HG03520 (cell line): ENCODE data around the gene GALNT17.

Source experiments
- ATAC-seq: cut with Tn5 transposase; IDR thresholded peaks from one replicate; pipeline ENCODE4 v1.9.1; 2021; ENCODE audit warnings: mild to moderate bottlenecking, moderate library complexity; ENCODE audit not compliant: unreplicated experiment

The GALNT17 gene

DNA sequence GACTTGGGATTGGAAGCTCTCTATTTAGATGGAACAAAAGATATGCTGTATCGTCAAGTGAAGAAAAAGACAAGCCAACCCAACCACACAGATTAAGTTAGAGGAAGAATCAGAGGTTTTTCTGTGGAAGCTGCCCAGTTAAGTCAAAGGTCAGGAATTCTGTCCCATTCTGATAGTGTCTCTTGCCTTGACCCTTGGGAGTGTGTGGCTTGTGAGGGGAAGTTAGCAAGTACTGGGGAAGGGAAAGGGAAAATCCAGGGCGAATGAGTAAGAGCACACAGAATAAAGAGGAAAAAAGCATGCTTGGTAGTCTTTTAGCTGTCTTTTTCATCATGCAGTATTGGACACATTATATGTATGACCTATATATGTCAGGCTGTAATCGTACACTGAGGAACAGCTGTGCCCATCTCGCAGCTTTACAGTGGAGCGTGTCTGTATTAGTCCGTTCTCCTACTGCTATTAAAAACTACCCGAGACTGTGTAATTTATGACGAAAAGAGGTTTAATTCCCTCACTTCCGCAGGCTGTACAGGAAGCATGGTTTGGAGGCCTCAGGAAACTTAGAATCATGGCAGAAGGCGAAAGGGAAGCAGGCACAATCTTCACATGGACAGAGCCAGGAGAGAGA is 197.2 kb downstream of the GALNT17 start:
- no peak for ATAC-seq

DNA sequence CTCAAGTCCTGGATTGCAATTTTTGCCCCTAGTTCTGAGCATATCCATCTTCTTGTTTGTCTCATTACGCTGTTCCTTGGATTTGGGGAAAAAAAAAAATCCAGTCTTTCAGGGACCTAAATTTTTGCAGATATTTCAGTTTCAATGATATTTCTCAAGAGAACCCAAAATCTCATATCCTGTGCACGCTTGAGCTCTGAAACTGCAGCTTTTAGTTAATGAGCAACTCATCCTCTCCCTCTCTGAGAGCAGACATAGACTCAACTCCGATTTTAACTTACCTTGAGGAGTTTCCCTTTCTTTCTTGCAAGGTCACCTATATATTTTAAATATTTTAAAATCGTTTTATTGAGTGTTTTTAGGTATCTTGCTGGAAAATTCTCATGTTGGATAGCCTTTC is 200.3 kb downstream of the GALNT17 start:
- ATAC-seq: no peak

DNA sequence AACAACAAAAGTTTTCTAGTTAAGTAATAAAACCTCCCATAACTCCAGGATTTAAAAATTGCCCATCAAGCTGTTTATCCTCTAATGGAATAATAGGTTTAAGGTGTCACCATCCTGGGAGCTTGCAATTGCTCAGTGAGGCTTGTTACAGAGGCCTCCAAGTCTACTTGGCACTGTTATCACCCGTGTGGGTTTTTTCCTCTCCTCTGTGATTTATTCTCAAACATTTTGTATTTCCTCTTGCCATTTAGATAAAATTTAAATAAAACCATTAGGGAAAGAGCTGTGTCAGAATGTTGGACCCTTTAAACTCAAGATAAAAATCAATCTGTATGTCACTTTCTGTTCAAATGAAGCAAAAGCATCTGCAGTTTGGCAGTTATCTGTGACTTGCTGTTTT is 202.6 kb downstream of the GALNT17 start:
- no peak for ATAC-seq

DNA sequence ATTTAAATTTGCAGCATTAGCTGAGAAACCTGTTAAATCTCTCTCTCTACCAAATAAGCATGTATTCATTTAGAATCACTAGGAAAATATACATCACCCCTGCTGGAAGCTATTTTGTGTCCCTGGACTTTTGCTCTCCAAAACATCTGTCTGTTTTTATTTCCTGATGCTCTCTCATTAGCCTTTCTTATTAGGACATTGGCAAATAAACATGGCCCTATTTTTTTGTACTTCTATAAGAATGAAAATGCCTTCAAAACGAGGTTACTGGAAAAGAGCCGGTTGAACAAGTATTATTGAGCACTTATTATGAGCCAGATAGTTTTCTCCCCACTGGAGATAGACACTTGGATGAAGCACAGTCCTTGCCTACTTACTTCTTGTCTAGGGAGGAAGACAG is 206.9 kb downstream of the GALNT17 start:
- no peak for ATAC-seq

DNA sequence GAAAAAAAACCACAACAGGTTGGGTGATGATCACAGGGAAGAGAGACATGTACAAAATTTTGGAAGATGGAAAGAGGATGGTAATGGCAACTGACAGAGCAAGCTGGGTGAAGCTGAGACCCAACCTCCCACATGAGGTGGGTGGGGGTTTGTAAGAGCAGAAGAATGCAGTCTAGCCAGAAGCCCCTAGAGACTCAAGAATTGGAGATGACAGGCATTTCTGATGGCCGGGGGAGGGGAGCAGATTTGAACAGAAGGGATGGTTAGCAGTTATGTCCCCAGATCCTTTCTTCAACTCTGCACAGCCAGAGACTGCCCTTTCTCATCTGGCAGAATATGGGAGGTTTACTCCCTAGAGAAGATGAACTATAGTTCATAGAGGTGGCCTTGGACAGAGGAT is 208.0 kb downstream of the GALNT17 start:
- no peak for ATAC-seq

DNA sequence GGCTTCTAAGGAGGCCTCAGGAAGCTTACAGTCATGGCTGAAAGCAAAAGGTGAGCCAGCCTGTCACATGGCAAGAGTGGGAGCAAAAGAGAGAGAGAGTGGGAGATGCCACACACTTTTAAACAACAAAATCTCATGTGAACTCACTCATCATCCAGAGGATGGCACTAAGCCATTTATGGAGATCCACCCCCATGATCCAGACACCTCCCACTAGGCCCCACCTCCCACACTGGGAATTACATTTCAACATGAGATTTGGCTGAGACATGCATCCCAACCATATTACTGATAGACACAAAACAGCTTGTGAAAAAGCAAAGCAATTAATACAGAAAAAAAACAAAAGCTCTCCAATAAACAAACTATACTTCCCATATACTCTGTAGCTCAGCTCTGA is 210.3 kb downstream of the GALNT17 start:
- ATAC-seq: no peak

DNA sequence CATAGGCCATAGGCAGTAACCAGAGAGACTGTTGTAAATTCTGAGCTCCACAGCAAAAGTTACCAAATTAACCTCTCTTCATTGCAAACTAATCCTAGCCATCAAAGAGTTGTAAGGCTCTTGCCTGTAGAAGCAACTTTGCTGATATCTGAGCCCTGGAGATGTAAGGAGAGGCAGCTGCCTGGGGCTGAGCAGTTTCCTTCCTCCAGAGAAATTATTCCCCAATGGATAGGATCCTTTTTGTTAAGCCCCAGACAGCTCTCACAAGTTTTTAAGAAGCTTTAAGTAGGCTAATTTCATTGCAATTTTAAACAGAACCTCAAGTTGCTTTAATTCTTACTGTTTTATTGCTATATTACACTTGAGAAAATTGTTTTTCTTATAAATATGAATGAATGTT is 211.1 kb downstream of the GALNT17 start:
- no peak for ATAC-seq

DNA sequence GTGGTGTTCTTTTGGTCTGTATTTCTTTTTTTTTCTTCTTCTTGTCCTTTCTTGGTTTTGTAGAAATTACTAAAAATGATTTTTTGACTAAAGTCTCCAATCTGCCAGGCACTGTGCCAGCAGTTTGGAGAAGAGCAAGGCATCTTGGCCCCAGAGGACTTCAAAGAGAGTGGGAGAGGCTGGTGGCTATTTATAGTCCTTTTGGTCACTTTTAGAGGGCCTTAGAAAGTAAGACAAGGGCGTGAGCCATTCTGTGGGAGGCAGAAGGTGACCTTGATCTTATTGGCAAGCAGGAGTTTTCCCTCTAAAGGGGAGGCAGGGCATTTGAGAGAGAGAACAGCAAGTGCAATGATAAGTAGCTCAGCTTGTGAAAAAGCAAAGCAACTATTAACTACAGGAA is 211.9 kb downstream of the GALNT17 start:
- ATAC-seq: no peak

DNA sequence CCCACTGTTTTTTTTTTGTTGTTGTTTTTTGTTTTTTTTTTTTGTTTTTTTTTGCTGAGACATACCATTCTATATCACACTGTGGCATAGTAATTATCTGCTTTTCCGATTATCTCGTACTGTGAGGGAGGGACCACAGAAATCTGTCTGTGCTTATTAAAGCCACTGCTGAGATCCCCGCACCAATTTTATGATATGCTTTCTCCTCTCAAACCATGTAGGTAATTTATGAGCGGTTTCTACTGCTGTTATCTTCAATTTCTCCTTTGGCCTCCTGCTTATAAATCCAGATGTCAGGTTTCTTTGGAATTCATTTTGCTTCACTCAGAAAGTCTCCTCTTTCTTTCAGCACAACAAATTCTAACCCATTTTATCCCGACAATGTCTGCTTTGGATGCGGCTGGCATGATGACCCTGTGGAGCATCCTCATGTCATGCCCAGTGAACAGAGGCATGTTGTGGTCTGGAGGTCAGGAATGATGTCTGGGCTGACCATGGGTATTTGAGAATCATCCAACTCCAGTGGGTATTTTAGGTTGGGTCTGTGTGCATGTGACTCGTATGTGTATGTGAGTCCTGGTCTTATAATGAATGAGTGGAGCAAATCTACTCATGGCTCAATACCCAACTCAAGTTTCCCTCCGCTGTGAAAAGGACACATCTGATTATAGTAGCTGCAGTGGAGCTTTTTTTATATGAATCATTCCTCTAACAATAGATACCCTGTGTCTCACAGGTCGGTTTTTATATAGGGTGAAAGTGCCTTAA is 213.4 kb downstream of the GALNT17 start:
- ATAC-seq: no peak

DNA sequence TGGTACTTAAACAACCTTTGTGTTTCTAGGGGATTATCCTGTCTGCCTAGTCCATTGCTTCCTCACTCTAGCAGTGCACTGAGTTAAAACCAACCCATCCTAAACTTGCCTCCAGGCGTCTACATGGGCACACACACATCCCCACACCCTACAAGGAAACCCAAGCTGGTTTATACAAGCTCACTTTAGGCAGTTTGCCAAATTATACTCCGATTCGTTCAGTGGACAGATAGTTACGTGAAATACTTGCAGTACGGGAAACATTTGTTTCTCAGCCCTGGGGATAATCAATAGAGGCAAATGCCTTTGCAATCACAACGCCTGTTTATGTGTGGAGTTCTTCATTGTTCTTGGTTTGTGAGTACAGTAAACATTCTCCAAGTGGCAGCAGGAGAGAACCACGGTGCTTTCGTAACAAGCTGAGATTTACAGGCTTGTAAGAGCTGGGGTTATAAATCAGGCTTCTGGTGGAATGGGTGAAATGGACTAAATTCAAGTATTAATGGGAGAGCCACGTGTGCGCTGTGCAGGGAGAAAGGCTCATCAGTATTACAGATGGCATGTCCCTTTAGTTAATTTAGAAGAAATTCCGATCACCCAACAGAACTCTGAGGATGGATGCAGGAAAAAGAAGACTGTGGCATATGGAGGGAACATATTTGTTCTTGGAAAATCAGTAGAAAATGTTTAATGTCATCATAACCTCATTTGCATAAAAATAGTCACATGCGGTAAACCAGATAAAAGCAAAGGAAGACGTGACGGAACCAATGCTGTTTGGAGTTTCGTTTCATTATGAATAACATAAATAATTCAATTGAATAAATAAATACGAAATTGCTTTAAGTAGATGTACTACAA is 217.1 kb downstream of the GALNT17 start:
- no peak for ATAC-seq

DNA sequence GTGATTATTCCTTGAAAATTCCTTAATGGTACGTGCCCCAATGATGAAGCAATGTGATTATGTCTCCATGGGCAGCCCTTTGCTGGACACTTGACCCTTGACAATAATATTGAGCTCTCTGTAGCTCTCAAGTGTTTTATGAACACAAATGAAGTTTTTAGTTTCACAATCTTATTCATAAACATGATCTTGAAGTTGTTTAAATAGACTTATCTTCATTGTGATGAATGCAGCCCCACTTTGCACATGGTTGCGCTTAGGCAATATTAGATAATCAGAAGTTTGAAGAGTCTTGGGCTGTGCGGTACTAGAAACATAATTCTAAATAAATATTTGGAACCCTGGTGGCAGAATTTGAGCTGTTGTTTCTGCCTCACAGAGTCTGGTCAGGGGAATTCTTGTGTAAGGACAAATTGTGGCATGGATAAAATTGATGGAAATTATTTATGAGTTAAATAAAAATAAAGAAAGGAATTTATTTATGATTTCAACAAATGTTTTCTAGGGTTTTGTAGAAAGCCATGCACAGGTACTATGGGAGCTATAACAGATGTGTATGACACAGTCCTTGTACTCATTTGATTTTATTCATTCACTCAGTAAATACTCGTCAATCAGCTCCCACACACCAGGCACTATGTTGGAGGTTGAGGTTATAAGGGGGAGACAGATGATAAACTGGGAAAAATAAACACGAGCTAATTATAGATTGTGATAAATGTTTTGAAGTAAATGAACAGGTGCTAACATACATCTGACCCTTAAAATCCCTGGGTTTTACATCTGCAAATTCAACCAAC is 217.9 kb downstream of the GALNT17 start:
- no peak for ATAC-seq

DNA sequence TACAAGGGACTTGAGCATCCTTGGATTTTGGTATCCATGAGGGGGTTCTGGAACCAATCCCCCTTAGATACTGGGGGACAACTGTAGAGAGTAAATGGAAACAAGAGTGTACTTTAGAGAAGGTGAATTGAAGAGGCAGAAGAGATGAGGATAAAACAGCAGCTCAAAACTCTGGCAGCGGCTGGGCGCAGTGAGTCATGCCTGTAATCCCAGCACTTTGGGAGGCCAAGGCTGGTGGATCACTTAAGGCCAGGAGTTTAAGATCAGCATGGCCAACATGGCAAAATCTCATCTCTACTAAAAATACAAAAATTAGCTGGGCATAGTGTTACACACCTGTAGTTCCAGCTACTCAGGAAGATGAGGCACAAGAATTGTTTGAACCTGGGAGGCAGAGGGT is 218.7 kb downstream of the GALNT17 start:
- no peak for ATAC-seq

DNA sequence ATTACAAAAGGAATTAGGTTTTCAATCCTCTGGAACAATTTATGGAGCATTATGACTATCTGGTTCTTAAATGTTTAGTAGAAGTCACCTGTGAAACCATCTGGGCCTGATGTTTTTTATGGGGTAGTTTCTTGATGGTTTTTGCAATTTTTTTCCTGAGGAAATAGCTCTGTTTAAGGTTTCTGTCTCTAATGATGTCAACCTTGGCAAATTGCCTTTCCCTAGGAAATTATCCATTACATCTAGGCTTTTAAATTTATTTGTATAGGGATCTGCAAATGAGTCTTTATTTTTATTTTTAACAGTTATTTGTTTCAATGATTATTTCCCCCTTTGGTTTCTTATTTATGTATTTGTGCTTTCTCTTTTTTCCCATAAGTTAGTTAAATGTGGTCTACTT is 222.8 kb downstream of the GALNT17 start:
- ATAC-seq: no peak

DNA sequence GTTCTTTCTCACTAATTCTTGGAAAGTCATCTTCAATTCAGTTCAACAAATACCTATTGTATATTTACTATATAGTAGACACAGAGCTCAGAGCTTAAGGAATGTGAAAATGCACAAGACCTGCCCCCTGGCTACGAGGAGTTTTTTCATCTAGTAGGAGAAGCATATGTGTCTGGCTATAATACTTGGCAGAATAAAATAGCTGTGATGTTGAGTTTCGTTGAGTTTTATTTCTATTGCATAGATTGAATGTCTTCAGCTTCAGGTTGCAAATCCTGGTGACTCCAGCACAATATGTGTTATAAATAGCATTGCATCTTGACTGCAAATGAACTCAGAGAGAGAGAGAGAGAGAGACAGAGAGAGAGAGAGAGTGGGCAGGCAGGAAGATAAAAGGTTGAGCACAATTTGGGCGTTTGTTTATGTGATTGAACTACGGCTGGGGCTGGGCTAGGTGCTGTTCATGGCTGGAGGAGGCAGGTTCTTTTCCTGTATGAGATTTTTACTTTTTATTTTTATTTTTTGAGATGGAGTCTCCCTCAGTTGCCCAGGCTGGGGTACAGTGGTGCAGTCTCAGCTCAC is 229.6 kb downstream of the GALNT17 start:
- no peak for ATAC-seq

DNA sequence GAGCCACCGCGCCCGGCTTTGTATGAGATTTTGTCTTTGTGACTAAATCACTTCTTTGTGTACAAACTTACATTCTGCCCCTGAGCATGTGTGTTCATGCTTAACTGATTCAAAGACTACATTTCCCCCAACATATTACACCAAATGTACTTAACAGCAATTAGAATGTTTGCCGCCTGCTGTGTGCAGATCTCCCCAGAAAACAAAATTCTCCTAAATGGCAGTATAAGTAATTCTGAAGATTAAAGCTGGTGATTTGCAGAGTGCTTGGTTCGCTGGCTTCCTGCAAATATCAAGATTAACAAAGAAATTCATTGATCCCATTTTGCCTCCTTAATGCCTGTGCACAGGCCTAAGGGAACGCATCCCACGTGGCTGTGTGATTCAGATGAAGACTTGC is 230.3 kb downstream of the GALNT17 start:
- no peak for ATAC-seq

DNA sequence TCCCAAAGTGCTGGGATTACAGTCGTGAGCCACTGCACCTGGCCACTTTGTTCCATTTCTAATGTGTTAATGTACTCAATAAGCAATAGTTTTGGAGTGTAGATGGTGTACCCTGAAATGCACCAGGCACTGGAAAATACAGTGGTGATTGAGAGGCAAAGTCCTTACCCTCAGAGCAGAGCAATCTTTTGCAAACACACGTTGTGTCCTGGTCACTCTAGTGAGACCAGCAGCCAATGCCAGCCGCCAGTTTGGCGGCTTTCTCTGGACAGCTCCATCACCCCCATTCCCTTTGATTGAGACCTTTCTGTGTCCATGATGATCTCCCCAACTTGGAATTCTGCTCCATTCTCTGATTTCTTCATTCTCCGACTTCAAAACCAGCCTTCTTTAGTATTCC is 231.3 kb downstream of the GALNT17 start:
- ATAC-seq: no peak

DNA sequence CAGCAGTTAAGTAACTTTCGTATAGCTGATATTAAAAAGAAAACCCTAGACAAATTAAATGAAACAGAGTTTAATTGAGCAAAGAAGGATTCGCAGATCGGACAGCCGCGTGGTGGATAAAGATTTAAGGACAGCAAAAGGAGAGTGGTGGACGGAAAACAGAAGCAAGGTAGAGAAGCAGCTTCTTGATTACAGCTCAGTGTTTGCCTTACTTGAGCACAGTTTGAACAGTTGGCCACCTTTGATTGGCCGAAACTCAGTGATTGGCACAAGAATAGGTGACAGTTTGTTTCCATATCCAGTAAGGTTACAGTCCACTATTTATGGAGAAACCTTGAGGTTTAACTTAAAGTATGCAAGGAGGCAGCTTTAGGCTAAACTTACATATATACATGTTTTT is 231.7 kb downstream of the GALNT17 start:
- ATAC-seq: no peak

DNA sequence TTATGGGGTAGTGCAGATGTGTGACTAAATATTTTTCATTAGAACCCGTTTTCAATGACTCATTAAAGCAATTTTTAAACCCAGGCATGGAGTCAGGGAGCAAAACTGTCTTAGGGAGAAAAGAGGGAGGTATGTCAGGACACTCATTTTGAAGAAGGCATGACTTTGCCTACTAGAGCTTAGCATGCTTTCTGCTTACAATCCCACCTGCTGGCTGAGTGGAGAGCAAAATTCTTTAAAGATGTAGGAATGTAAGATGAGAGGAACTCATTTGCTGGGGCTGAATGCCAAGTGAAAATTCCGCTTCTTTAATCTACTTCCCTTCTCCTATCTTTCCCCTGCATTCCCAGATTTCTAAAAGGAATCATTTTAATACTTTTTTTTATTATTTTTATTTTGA is 232.6 kb downstream of the GALNT17 start:
- ATAC-seq: no peak

DNA sequence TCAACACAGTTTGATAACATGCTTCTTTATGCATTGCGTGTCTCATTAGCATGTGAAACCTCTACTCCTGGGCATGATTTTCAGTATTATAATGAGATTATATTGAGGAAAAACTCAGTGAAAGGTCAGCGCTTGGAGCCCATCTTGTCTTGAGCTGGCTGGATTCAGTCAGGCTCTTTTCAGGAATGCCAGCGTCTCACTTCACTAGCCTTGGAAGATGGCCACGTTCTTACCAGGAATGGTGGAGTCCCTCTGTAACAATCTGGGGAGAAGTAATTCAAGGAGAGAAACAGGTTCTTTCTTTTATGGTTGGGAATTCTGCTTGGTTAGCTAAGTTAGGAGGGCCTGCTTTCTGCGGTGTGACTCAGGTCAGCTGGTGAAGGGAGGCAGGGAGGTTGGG is 241.0 kb downstream of the GALNT17 start:
- no peak for ATAC-seq

DNA sequence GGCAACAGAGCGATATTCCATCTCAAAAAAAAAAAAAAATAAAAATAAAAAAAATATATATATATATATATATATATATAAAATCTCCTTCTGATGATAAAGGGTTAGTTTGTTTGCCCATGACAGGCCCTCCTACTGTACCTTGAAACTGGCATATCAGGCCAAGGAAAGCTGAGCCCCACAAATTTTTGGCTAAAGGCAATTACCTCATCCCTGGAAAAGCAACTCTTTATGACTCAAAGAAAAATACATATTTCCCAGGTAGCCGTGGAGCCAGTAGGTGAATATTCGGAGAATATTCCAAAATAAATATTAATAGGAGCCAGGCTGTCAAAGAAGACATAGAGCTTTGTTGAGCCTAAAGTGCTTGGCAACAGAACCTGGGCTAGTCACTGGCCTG is 245.1 kb downstream of the GALNT17 start:
- ATAC-seq: no peak

DNA sequence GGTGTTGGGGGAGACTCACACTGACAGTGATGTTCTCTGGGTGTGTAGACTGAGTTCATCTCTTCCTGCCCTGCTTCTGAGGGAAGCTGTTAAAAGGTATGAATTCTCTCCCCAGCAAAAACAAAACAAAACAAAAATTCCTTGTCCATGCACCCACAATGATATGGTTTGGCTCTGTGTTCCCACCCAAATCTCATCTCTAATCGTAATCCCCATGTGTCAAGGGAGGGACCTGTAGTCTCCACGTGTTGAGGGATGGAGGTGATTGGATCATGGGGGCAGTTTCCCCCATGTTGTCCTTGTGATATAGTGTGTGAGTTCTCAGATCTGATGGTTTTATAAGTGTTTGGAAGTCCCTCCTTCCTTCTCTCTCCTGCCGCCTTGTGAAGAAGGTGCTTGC is 245.5 kb downstream of the GALNT17 start:
- no peak for ATAC-seq
